Right lobe of liver (tissue), 4 donors: ENCODE data around the gene B3GALT4.

Experiments used
- POLR2A ChIP-seq: fragments of 450-650 bp; IDR thresholded peaks from one replicate; pipeline ENCODE4 v1.6.1; 2017; ENCODE audit warnings: antibody characterized with exemption, mild to moderate bottlenecking
- TF ChIP-seq, protein P1 (sequence below), 4 donors: fragments of 200-600 bp in 3 of 4; fragments of 450-650 bp in 1 of 4; IDR thresholded peaks; one replicate each; pipeline versions ENCODE4 v1.5.1 to v1.8.0; 2016 to 2022; ENCODE audit warnings: antibody characterized with exemption in 4 of 4, mild to moderate bottlenecking in 2 of 4
- donor health status: DM: no; HTN: no; CAD: no.
- donor health status: DM: no; HTN: no; CAD: no.
- donor health status: DM: no; HTN: yes; CAD: no.

DNA sequence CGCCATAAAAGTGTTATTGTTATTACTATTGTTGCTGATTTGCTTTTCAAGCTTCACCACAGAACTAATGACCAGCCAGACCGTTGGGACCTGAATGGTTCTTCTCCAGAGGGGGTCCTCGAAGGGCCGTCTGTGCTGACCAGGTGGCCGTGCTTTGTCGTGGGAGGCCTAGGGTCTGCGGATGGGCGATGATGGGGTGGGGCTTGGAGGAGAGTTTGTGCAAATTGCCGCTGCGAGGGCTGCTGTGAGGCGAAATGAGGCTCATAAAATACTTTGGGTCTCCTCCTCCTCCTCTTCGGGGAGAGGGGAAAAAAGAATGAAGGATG, 46.7 kb downstream of the B3GALT4 start:
- no peak for TF ChIP-seq POLR2A
- TF ChIP-seq, protein P1, sequence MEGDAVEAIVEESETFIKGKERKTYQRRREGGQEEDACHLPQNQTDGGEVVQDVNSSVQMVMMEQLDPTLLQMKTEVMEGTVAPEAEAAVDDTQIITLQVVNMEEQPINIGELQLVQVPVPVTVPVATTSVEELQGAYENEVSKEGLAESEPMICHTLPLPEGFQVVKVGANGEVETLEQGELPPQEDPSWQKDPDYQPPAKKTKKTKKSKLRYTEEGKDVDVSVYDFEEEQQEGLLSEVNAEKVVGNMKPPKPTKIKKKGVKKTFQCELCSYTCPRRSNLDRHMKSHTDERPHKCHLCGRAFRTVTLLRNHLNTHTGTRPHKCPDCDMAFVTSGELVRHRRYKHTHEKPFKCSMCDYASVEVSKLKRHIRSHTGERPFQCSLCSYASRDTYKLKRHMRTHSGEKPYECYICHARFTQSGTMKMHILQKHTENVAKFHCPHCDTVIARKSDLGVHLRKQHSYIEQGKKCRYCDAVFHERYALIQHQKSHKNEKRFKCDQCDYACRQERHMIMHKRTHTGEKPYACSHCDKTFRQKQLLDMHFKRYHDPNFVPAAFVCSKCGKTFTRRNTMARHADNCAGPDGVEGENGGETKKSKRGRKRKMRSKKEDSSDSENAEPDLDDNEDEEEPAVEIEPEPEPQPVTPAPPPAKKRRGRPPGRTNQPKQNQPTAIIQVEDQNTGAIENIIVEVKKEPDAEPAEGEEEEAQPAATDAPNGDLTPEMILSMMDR (IDR thresholded peaks at IDR 0.05), result no peak
